ENCODE data around the gene AFTPH.
A peak's percentile ranks its signal among the peaks of the same experiment; 100 is the strongest.
"Not testable (repeated sequence)": the region's sequence is repeated elsewhere in the genome, so short reads cannot be mapped to it uniquely, and the experiment has no call there.

AFTPH gene

DNA sequence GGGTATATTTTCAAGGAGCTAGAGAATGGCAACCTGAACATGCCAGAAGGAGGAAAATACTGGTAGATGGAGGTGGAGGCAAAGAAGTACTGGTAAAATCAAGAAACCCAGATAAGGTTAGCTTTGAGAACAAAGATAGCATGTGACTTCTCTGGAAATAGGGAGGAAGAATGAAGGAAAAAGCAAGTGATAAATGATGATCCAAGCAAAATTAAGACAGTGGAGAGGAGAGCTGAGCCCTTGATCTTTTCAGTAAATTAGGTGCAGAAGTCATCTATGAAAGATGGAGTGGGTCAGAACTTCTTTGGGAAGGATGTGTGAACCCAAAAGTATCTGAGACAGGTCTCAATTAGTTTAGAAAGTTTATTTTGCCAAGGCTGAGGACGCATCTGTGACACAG, 25.7 kb upstream of the AFTPH start:
- no peak for DNase-seq

DNA sequence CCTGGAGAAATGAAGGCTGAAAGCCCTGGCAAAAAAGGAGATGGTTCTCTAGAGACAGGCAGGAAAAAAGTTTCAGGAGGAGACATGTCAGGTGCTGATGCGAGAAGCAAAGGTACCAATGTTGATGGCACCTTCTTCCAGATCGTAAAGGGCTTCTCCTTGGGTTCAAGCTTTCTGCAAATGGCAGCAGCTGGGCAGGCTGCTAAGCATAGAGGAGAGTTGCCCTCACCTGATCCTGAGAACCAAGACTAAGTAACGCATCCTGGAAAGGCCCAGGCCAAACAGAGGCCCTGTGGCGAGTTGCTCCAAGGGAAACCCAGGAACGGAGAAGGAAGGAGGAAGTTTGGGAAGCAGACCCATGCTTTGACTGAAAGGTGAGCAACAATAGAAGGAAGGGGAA, 23.6 kb upstream of the AFTPH start:
- no peak for DNase-seq

GRCh38 chr2:64501946-64502345, 22.2 kb upstream of the AFTPH start:
- DNase-seq: no peak

DNA sequence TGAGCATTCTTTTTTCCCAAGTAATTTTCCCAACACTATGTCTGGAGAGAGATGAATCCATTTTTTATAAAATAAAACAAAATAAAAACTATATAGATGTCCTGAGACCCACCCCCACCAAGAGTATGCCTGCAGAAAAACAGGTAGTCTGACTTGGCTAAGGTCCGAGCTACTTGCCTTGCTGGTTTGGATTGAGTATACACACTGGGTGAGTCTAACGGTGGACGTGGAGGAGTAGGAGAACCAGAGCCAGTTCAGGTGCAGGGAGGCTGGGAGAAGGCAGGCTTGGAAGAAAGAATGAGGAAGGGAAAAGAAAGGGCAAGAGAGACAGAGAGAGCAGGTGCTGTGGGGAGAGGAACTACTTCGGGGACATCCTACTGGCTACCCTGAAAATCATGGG, 21.3 kb upstream of the AFTPH start:
- no peak for DNase-seq

DNA sequence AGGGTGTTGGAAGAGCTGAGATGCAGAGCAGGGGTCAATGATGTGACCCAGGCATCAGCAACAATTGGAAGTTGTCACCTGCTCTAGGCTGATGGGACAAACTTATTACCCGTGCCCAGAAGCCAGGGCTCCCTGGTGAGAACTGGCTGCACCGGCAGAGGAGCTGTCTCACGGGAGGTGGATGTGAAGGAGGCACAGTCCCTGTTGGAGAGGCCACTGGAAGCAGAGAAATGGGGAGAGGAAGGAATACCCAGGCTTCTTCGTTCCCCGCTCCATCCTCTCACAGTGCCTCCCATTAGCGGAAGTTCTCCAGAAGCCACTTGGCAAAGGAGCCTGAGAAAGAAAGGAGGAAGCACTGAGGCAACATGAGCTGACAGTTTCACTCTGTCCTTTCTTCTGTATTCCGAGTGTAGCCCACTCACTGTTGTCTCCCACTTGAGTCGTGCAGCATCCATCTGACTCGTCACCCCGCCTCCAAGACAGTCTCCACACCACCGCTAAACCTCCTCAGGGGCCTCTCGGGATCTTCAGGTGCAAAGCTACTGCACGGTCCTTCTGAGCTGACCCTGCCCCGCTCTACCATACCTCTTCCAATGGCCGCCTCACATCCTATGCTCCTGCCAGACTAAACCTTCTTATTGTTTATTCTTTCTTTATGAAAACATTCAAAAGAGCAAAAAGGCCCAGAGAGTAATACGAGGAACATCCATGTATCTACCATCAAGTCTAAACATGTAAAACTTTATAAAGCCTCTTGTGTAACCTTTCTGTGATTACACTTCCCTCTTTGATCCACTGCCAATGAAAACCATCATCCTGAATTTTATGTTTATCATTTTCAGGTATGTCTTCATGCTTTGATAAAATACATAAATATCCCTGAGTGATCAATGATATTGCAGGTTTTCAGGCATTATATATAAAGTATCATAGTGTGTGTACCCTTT, 19.1 kb upstream of the AFTPH start:
- DNase-seq: no peak

DNA sequence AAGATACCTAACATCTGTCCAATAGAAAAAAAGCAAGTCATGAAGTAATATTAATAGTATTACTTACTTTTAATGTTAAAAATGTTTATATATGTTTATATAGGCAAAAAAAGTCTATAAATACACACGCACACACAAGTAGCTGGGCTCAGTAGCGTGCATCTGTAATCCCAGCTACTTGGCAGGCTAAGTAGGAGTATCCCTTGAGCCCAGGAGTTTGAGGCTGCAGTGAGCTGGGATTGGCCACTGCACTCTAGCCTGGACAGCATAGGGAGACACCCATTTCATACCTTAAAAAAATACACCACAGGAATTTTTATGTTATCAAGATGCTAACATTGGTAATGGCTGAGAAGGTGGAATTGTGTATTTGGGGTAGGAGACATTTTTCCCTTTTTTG, 17.4 kb upstream of the AFTPH start:
- DNase-seq: no peak

DNA sequence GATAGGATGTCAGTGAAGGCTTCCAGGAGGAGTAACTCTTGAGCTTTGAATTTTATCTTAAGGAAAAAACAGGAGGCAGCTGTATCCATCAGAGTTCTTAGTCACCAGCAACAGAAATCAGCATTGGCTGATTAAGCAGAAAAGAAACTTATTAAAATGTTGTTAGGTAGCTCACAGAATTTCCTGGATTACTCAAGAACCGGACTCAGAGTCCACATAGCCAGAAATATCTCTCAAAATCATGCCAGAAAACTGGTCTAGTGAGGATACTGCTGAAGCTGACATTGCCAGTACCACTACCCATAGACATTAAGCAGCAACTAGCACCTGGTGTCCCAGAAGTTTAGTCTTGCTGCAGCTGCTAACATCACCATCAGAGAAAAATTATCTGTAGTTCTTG, 10.1 kb upstream of the AFTPH start:
- no peak for DNase-seq

DNA sequence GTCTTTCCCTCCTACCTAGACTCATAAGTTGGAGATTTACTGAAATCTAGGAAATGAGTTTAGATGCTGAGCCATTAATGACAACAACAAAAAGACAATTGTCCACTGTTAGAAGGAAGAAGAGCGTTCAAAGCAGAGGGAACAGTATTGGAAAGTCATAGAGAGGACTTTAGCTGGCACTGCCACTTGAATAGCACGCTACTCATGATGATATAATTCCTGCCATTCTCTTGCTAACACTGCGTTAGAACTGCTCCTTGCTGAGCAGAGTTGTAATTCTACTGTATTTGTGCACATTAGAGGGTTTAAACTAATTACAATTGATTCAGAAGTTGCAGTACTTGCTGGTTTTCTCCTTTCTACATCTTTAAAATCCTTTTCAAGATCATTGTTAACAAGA, 9.0 kb upstream of the AFTPH start:
- DNase-seq: no peak

- DNase-seq: no peak
Observed at GRCh38 chr2:64516651-64517510, 7.2 kb upstream of the AFTPH start.

DNA sequence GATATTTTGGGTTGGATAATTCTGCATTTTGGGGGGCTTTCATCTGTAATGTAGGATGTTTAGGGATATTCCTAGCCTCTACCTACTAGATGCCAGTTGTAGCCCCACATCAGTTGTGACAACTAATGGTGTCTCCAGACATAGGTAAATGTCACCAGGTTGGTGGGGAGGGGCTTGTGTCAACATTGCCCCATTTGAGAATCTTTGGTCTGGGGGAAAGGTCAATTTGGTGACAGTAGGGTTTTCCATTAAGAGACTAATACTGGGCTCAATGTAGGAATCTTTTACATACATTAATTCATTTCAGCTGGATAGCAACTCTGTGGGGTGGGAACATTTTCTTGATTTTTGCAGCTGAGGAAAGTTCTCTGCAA, 6.6 kb upstream of the AFTPH start:
- no peak for DNase-seq

DNA sequence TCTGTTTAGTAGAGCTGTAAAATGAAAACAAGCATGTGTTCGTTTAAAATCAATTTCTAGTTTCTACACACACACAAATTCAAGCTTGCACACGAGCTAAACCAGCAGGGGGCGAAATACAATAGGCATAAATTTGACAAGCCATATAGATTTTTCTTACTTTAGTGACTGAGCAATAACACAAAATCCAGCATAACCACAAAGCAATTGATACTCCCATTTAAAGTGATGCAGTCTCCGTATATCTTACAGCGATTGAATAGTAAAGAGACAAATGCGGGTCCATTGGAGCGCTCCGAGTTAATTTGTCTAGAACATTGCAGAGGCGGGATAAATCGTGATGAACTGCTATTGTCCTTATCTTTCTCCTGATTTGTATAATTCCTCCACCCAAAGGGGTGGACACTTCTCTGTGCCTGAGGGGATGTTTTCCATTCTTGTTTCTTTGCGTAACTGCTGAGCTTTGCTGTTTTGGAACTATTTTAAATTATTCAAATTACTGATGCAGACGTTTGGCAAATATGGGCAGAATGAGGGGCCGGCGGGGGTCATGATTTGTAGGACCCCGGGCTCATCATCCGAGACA, 1.2 kb upstream of the AFTPH start:
- DNase-seq: peak; percentile 75 to 81

- peak in 1 of 2 experiments; percentile 38 for DNase-seq
Observed at GRCh38 chr2:64524604-64525316, 632 bp downstream of the AFTPH start.

GRCh38 chr2:64525317-64525613, 1.1 kb downstream of the AFTPH start:
- DNase-seq: no peak

DNA sequence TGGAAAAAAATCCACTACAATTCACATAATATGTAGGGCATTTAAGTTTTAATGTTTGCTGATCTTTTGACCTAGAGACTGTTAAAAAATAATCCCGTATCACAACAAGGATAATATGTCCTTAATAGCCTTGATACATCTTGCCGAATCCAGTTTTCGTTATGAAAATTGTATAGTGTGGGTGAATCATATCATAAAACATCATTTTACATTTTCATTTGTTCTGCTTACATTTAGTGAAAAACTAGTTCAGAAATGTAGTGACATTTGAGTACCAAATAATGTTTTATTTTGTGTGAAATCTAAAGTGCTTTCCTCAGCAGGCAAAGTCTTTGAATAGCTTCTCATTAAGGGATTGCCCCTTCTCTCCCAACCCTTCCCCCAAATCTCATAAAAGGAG, 1.9 kb downstream of the AFTPH start:
- no peak for DNase-seq

DNA sequence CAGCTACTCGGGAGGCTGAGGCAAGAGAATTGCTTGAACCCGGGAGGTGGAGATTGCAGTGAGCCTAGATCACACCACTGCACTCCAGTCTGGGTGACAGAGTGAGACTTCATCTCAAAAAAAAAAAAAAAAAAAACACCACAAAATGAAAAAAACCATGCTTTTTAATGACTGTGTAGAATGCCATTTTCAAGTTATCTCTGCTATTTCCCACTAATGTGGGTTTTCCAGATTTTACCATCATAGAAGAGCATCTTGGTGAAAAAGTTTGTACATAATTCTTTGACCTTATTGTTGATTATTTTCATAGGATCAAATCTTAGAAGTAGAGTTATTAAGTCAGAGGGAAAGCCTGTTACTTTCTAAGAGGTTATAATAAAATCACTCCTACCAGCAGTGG, 6.8 kb downstream of the AFTPH start:
- DNase-seq: not testable (repeated sequence)

DNA sequence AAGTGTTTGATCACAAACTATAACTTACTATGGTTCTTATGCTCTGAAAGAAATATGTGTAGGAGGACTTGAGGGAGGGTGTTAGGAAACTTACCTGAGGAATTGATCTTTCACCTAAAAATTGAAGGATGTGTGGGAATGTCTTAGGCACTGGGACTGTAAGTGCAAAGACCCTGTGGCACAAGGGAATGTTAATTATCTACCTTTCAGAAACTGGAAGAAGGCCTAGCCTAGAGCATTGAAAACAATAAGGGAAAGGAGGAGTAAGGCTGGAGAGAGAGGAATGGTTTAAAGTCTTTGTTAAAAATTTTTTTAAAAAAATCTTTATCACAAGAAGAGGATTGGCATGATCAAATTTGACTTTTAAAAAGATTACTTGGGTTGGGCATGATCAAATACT, 7.9 kb downstream of the AFTPH start:
- no peak for DNase-seq

DNA sequence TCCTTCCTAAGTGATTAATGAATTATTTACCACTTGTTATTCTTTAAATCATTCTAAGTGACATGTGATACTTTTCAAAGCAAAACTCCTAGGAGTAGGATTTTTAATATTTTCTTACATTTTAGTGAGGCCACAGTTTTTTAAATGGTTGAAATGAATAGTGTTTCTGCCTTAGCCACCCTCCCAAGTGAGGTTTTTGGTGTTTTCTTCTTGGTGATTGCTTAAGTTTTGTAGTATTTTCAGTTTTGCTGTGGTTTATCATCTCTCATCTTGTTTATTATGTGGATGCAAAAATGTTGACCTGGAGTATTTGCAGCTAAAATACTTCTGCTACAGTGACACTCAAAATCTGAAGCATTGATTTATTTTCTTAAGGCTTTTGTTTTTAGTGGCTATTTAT, 9.8 kb downstream of the AFTPH start:
- no peak for DNase-seq

- DNase-seq: no peak
Observed at GRCh38 chr2:64534363-64534762, 10.2 kb downstream of the AFTPH start.

GRCh38 chr2:64535024-64535423, 10.9 kb downstream of the AFTPH start:
- DNase-seq: no peak

DNA sequence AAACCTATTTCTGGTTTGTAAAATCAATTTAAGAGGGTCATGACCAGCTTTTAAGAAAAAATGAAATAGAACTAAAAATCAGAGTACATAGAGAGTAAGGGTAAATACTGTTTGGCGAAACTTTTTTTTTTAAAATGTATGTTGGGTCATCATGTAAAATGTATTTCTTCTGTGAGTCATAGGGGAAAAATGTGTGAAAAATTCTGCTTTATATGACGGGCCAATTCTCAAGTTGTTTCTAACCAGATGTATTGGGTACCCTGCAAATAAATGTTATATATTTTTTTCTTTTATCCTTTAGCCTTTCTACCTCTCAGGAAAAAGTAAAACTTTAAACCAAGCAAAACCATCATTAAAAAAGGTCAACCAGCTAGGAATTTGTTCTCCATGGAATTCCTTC, 13.9 kb downstream of the AFTPH start:
- DNase-seq: no peak

GRCh38 chr2:64538764-64539433, 14.8 kb downstream of the AFTPH start:
- no peak for DNase-seq

DNA sequence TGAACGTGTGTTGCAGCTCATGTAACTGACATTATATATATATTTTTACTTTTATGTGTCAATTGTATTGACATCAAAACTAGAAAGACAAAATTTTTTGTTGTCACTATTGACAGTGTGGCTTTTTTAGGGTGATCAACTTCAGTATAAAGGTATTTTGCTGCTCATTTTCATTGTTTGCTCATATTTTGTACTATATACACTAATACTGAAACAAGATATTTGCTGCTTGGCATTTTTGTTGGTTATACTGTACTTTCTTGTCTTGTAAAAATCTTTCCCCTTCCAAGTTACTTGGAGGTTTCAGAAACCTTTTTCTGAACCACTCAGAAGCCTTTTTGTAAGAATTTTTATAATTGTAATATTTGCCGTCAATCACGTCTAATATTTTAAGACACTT, 16.5 kb downstream of the AFTPH start:
- DNase-seq: no peak

- no peak for DNase-seq
Observed at GRCh38 chr2:64541547-64541946, 17.4 kb downstream of the AFTPH start.

Data from NCI-H446 (cell line).